HT-29 (cell line): ENCODE results near the gene PPP2R2B. TPM values are rescaled to one million over a fixed set of nuclear protein-coding genes. Genes with fewer than 3 reads are reported as not detected.

Experiments used
- DNase-seq: peaks from one replicate; pipeline ENCODE4 v3.0.0-alpha.2; 2015; ENCODE audit warnings: low spot score
- total RNA-seq: library from RNA; depleted of rRNA; stranded (reverse); fragments of >200 nt; shearing (Covaris generic); gene quantifications from 2 replicates; pipeline ENCODE4 v1.2.3, GENCODE V29; 2014

Gene PPP2R2B
- total RNA-seq, 1 experiment from 2014 or later: 0.08 TPM

- DNase-seq: no peak
Observed at GRCh38 chr5:146703899-146704298, 174.7 kb downstream of the PPP2R2B start.

DNA sequence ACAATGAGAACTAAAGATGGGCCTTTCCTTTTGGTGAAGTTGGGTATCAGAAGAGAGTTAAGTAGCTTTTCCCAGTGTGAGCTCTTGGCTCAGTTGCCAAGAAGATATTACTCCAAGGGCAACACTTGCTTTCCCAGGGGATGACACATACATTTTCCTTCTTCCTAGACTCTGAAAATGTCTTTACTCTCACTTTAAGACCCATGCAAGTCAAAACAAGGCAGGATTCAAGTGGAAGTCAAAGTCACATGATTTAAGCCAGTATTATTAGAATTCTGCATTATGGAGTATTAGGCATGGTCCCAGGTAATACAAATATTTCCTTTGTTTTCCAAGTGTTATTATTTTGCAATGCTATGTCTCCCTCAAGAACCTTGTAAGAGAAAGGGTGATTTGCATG, 175.1 kb downstream of the PPP2R2B start:
- no peak for DNase-seq

- no peak for DNase-seq
Observed at GRCh38 chr5:146699664-146700418, 178.7 kb downstream of the PPP2R2B start.

GRCh38 chr5:146699138-146699537, 179.4 kb downstream of the PPP2R2B start:
- DNase-seq: no peak

DNA sequence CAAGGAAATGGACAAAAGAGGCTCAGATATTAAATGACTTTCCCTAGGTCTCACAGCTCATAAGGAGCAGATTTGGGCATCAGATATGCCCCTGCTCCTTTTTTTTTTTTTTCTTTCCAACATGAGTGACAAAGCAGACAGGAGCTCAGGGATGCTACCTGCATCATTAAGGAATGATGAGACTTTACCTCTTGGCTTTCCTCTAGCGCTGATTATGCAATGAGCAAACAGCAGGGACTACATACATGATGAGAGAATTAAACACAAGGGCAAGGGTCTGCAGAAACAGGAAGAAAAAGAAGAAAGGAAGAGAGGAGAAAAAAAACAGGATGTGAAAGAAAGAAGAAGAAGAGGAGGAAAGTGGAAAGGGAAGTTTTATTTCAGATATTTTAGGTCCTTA, 179.9 kb downstream of the PPP2R2B start:
- DNase-seq: no peak

GRCh38 chr5:146697211-146697610, 181.3 kb downstream of the PPP2R2B start:
- DNase-seq: no peak

DNA sequence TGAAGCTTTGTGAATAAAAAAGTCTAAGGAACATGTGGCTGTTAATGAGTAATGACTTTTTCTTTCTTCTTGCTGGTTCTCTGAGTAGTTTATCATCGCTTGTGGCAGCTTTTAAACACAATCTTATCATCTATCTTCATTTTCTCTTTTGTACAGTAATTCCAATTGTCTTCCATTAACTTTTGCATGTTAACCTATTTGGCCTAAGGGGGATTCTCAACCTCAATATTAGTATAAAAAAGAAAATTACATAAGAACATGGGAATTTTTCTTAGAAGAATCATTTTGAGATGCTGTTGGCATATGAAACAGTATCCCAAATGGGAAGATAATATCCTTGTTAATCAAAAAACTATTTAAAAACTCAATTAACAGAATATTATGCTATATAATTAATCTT, 182.9 kb downstream of the PPP2R2B start:
- DNase-seq: no peak

- DNase-seq: no peak
Observed at GRCh38 chr5:146690880-146691355, 187.6 kb downstream of the PPP2R2B start.

DNA sequence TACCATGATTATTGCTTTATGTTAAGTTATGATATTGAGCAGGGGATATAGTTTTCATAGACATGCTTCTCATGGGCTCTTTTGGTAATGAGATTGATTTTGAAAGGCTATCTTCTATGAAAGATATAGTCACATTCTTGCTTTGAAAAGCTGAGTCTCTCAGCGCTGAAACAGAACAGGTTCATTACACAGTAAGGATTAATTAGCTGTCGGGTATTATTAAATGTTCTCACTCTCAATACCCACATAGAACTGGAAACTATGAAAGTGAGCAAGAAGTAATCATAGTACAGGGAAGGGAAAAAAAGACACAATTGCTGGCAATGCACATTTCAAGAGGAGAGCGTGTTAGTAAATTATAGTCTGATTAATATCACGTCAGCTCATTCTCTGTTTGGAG, 190.9 kb downstream of the PPP2R2B start:
- DNase-seq: no peak

GRCh38 chr5:146683861-146684260, 194.7 kb downstream of the PPP2R2B start:
- no peak for DNase-seq

DNA sequence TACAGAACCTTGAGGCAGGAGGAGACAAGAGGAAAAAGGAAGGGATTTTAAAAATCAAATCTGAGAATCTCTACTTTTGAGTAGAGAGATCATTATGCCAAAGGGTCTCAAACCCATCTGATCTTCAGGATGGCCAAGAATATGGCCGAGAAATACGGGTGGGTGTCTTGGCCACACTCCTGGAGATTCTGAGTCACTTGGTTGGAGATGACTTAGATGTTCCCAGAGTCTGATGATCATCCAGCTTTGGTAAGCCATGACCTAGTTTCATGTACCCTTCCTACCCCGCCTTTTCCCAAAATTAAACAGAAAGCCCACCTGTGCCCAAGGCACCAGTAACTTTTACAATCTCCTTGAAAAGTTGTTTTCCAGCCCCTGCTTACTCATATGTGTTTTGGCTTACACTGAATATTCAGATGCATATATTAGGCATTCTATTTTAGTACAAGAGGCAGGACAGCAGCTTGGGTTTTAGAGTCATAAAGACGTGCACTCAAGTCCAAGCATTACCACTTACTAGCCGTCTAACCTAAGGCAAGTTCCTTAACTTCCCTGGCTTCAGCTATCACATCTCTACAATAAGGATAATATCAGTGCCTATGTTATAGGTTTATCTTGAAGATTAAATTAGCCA, 195.5 kb downstream of the PPP2R2B start:
- no peak for DNase-seq

GRCh38 chr5:146681585-146682105, 196.9 kb downstream of the PPP2R2B start:
- DNase-seq: no peak

- DNase-seq: no peak
Observed at GRCh38 chr5:146680846-146681584, 197.5 kb downstream of the PPP2R2B start.

DNA sequence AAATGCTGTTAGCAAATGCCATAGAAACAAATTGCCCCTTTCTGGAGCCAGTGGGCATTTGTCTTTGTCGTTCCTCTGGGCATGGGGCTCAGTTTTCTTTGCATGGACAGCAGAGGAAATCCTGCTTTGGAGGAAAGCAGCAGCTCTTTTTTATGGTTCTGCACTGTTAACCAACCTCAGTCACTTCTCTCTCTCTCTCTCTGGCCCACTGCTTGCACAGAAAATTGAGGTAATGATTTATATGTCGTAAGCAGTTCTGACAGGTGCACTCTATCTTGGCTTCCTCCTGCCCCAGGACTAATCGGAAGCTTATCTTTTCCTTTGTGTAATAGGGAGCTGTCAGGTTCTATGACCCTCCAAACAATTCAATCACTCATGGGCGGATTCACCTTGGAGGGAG, 202.9 kb downstream of the PPP2R2B start:
- no peak for DNase-seq

GRCh38 chr5:146672866-146673265, 205.7 kb downstream of the PPP2R2B start:
- no peak for DNase-seq

- no peak for DNase-seq
Observed at GRCh38 chr5:146671561-146672295, 206.8 kb downstream of the PPP2R2B start.

DNA sequence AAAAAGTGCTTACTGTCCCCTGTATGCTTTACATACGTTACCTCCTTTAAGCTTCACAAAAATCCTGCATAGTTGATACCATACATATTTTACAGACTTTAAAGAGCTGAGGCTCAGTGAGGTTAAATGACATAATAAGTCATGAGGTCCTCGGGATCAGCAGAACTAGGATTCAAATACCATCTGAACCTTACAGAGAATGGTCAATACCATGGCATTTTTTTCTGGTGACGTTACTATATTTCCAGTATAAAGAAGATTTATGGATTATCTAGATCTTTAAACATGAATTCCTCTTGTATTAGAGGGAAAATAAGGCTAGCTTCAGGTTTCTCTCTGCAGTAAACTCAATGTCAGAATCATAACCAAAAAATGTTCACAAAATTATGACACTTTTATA, 208.9 kb downstream of the PPP2R2B start:
- no peak for DNase-seq

DNA sequence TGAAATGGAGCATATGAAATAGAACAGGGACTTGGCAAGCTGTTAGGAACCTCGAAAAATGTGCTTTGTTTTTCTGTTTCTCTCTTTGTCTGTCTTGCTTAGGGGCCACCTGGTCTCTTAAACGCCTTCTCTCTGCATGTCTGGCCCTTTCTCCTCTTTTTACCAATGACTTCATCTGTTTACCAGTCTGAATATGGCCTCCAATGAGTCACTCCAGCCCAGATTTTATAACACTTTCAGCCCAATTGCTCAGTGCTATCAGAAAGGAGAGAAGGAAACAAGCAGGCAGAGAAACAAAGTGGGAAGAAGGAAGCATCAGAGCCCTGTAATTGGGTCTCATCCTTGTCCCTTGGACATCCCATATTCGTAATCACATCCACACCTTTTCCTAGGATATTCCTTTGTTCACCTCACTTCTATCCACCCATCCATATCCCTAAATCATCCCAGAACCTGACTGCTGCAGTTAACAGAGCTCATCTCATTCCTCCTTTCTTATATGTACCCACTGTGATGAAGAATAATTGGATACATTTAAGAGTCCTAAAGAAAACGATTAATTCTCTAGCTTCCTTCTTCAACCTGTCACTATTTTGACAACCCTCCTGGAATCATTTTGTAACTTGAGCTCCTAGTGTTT, 210.8 kb downstream of the PPP2R2B start:
- DNase-seq: peak; percentile 4

DNA sequence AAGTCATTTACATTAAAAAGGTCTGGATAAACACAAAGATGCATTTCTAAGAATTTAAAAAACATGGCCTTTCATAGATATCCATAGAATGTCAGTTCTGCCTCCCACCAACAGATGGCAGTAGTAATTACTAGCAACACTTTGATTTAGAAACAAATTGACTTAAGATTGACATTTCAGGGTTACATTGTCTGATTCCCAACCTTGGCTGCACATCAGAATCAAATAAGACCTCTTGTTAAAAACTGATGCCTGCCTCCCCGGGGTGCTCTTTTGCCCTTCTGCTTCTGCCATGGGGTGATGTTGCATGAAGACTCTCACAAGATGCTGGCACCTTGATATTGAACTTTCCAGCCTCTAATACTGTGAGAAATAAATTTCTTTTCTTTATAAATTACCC, 216.3 kb downstream of the PPP2R2B start:
- DNase-seq: peak; percentile 68

DNA sequence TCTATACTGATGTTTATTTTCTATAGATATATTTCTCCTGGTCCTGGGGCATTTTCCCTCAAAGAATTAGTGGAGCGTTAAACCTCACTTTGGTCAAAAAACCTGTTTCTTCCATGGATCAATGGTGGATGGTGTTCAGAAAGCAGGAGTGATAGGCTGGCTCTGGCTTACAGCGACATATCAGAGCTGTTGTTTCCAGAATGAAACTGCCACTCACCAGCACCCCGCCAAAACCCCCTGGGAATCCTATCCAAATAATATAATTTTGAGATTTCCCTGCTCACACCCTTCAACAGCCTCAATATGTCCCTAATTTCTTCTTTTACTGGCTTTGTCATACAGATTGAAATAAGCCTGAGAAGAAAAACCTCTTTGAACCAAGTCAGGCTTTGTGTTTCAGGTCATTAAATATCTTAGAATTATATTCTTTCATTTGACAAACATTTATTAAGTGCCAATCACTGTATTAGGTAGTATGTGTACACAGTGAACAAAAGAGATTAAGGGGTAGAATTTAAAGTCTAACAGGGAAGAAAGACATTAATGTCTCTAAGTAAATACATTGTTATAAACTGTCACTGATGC, 218.1 kb downstream of the PPP2R2B start:
- no peak for DNase-seq

DNA sequence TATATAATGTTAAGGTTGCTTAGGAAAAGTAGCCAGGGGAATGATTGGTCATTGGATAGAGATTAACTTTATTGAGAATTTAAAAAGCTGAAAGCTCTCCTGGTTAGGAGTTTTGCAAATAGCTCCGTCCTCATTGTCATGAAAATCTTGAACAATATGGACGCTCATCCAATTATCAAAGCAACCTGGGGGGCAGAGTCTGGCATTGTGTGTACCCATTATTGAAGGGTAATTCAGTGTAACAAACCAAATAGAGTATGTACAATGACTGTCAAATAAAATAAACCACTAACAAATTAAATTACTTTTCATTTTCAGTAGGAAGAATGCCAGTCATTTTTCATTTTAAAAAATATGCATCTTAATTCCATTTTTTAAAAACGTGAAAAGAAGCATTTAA, 218.6 kb downstream of the PPP2R2B start:
- no peak for DNase-seq
